Esophagus (tissue), 2 donors: ENCODE results near the gene CCDC91. TPM values are rescaled to one million over a fixed set of nuclear protein-coding genes. Genes with fewer than 3 reads are reported as not detected.
"Not testable (repeated sequence)": the region's sequence is repeated elsewhere in the genome, so short reads cannot be mapped to it uniquely, and the experiment has no call there.

ENCODE experiments used
- H3K27ac ChIP-seq, 2 donors: one replicate each; pipeline ENCODE4 v1.5.1; 2013; ENCODE audit warnings: low read depth in 2 of 2, mild to moderate bottlenecking in 2 of 2, inconsistent platforms in 1 of 2, low read length in 1 of 2, moderate library complexity in 1 of 2
- H3K27me3 ChIP-seq, 2 donors: one replicate each; pipeline ENCODE4 v1.6.1; 2013; ENCODE audit warnings: low read length in 2 of 2, control low read depth in 1 of 2, mild to moderate bottlenecking in 1 of 2; ENCODE audit not compliant: insufficient read depth in 2 of 2, control insufficient read depth in 1 of 2
- H3K36me3 ChIP-seq, 2 donors: one replicate each; pipeline ENCODE4 v1.6.1; 2013; ENCODE audit warnings: low read length in 1 of 2; ENCODE audit not compliant: control insufficient read depth in 2 of 2, insufficient read depth in 2 of 2
- H3K4me1 ChIP-seq, 2 donors: one replicate each; pipeline ENCODE4 v1.6.1; 2013; ENCODE audit warnings: low read length in 1 of 2; ENCODE audit not compliant: control insufficient read depth in 2 of 2, insufficient read depth in 2 of 2
- H3K4me3 ChIP-seq, 2 donors: one replicate each; pipeline ENCODE4 v1.5.1; 2013; ENCODE audit warnings: low read length in 2 of 2, mild to moderate bottlenecking in 2 of 2, low read depth in 1 of 2, moderate library complexity in 1 of 2
- H3K9me3 ChIP-seq, 2 donors: one replicate each; pipeline ENCODE4 v1.6.1; 2013; ENCODE audit warnings: mild to moderate bottlenecking in 2 of 2, low read depth in 1 of 2, low read length in 1 of 2, moderate library complexity in 1 of 2; ENCODE audit not compliant: control insufficient read depth in 2 of 2, insufficient read depth in 1 of 2
- WGBS, 2 donors: extraction: QIAGEN DNeasy Blood & Tissue Kit; methylation state at CpG; one replicate each; pipeline ENCODE4 v1.1.7; 2013; 5-methylcytosine and 5-hydroxymethylcytosine counted together
- polyA plus RNA-seq, 2 donors: library from polyadenylated mRNA; stranded (reverse); fragments of 200-250 nt; gene quantifications; one replicate each; pipeline ENCODE4 v1.2.3, GENCODE V29; 2013
- donor health status: healthy with polysubstance abuse.
- donor health status: Bipolar disorder and iron deficiency.

The CCDC91 gene
- polyA plus RNA-seq, 2 donors, result 10.6 to 11.8 TPM

GRCh38 chr12:28201136-28201535 is 10.9 kb downstream of the CCDC91 start:
- not testable (repeated sequence) for H3K4me3 ChIP-seq, H3K9me3 ChIP-seq, H3K27ac ChIP-seq, H3K4me1 ChIP-seq, H3K36me3 ChIP-seq, H3K27me3 ChIP-seq
- 95 to 98% methylated on average over 9 to 30 of the region's 30 CpGs for WGBS, 2 donors

- H3K27me3 ChIP-seq, result no peaks in the 10 kb centered on the region
- H3K27ac ChIP-seq, result no peak overlapping the region
- 87 to 94% methylated on average over 1 of the region's 1 CpG for WGBS, 2 donors
- H3K36me3 ChIP-seq, result no peaks in the 10 kb centered on the region
- H3K9me3 ChIP-seq, result no peaks in the 10 kb centered on the region
- no peak overlapping the region for H3K4me3 ChIP-seq
- H3K4me1 ChIP-seq, result no peaks in the 10 kb centered on the region
Observed at GRCh38 chr12:28202374-28203130, 12.3 kb downstream of the CCDC91 start.

- WGBS, 2 donors, result 55% methylated on average over 1 of the region's 1 CpG
- no peaks in the 10 kb centered on the region for H3K27me3 ChIP-seq
Observed at GRCh38 chr12:28209782-28210181, 19.5 kb downstream of the CCDC91 start.

DNA sequence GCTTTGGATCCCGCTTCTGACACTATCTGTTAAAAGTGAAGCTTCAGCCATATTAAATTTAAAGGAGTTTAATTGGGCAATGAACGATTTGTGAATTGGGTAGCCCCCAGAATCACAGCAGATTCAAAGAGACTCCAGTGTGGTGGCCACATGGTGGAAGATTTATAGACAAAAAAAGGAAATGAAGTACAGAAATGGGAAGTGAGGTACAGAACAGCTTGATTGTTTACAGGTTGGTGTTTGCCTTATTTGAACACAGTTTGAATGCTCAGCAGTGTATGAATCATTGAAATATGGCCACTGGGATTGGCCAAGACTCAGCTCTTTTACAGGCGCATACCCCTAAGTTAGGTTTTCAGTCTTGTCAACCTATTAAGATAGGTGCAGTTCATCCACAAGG is 21.9 kb downstream of the CCDC91 start:
- H3K4me1 ChIP-seq, result no peaks in the 10 kb centered on the region
- 95 to 98% methylated on average over 3 of the region's 3 CpGs for WGBS, 2 donors
- no peaks in the 10 kb centered on the region for H3K27me3 ChIP-seq
- H3K36me3 ChIP-seq, result no peaks in the 10 kb centered on the region
- no peaks in the 10 kb centered on the region for H3K9me3 ChIP-seq
- no peak overlapping the region for H3K27ac ChIP-seq
- no peak overlapping the region for H3K4me3 ChIP-seq

More at GRCh38 chr12:28209782-28210181, 19.5 kb downstream of the CCDC91 start:
- Histone ChIP-seq H3K9me3 (no peaks in the 10 kb centered on the region), H3K36me3 (no peaks in the 10 kb centered on the region), H3K27ac (no peak overlapping the region), H3K4me3 (no peak overlapping the region), H3K4me1 (no peaks in the 10 kb centered on the region)

GRCh38 chr12:28215021-28215420 is 24.8 kb downstream of the CCDC91 start:
- Histone ChIP-seq H3K36me3 (no peaks in the 10 kb centered on the region), H3K9me3 (no peaks in the 10 kb centered on the region), H3K27me3 (no peaks in the 10 kb centered on the region), H3K4me3 (no peak overlapping the region), H3K4me1 (no peaks in the 10 kb centered on the region), H3K27ac (no peak overlapping the region)

GRCh38 chr12:28216016-28216415 is 25.8 kb downstream of the CCDC91 start:
- whole genome bisulfite sequencing, 2 donors, result 83% methylated on average over 2 of the region's 2 CpGs
- Histone ChIP-seq H3K4me3 (no peak overlapping the region), H3K27ac (no peak overlapping the region), H3K4me1 (no peaks in the 10 kb centered on the region), H3K27me3 (no peaks in the 10 kb centered on the region), H3K36me3 (no peaks in the 10 kb centered on the region), H3K9me3 (no peaks in the 10 kb centered on the region)

- no peaks in the 10 kb centered on the region for H3K4me1 ChIP-seq
- no peak overlapping the region for H3K27ac ChIP-seq
- no peaks in the 10 kb centered on the region for H3K27me3 ChIP-seq
- H3K4me3 ChIP-seq, result no peak overlapping the region
- no peaks in the 10 kb centered on the region for H3K9me3 ChIP-seq
- no peaks in the 10 kb centered on the region for H3K36me3 ChIP-seq
- WGBS, 2 donors, result 84 to 90% methylated on average over 2 of the region's 2 CpGs
Observed at GRCh38 chr12:28217805-28218204, 27.5 kb downstream of the CCDC91 start.

- H3K4me1 ChIP-seq, result no peaks in the 10 kb centered on the region
- no peaks in the 10 kb centered on the region for H3K9me3 ChIP-seq
- 45 to 64% methylated on average over 1 of the region's 1 CpG for WGBS, 2 donors
- no peak overlapping the region for H3K27ac ChIP-seq
- H3K27me3 ChIP-seq, result no peaks in the 10 kb centered on the region
- no peak overlapping the region for H3K4me3 ChIP-seq
- no peaks in the 10 kb centered on the region for H3K36me3 ChIP-seq
Observed at GRCh38 chr12:28218875-28219274, 28.6 kb downstream of the CCDC91 start.

GRCh38 chr12:28219827-28220226 is 29.6 kb downstream of the CCDC91 start:
- Histone ChIP-seq H3K36me3 (no peaks in the 10 kb centered on the region), H3K27ac (no peak overlapping the region), H3K4me1 (no peaks in the 10 kb centered on the region), H3K9me3 (no peaks in the 10 kb centered on the region), H3K4me3 (no peak overlapping the region), H3K27me3 (no peaks in the 10 kb centered on the region)

DNA sequence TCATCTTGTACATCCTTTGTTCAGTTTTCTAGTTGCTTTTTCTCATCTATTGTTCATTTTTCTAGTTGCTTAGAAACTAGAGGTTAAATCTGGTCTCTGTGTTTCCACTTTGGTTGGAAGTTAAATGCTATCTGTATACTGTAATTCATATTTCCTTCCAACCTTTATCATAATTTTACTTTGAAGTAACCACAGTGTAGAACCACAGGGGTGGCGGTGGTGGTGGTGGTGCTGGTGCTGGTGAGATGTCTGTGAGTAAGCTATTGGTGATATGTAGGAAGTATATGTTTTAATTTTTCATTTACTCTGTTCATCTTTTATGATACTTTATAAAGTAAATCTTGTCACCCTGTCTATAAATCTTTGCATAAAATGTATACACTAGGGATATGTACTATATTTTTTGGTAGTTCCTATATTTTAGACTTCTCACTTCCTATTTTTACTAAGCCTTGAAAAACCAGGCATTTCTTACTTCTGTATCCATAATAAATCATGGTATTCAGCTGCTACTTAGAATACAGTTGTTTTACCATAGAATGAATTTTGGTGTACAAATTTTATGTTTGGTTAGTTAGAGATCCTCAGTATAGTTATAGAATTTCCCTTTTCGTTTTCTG is 31.9 kb downstream of the CCDC91 start:
- Histone ChIP-seq H3K4me1 (no peaks in the 10 kb centered on the region), H3K27me3 (no peaks in the 10 kb centered on the region), H3K27ac (no peak overlapping the region), H3K36me3 (no peaks in the 10 kb centered on the region), H3K9me3 (no peaks in the 10 kb centered on the region), H3K4me3 (no peak overlapping the region)
- 88 to 90% methylated on average over 2 of the region's 2 CpGs for WGBS, 2 donors
